H9 (cell line): ENCODE measurements around the gene SELENOW. TPM values are rescaled to one million over a fixed set of nuclear protein-coding genes. Genes with fewer than 3 reads are reported as not detected.

ENCODE experiments used
- DNase-seq: peaks from one replicate; pipeline ENCODE4 v3.0.0-alpha.2; 2017
- H2AFZ ChIP-seq: one replicate; pipeline ENCODE4 v1.6.1; 2013; ENCODE audit warnings: mild to moderate bottlenecking, low read length, control low read depth, moderate library complexity
- H2AK5ac ChIP-seq: 2 replicates; pipeline ENCODE4 v1.6.1; 2013; ENCODE audit warnings: low read length, control low read depth, mixed read lengths; ENCODE audit not compliant: insufficient read length
- H2BK120ac ChIP-seq: one replicate; pipeline ENCODE4 v1.6.1; 2013; ENCODE audit warnings: low read depth, mild to moderate bottlenecking, low read length, control low read depth, inconsistent platforms; ENCODE audit not compliant: poor library complexity, severe bottlenecking
- H2BK12ac ChIP-seq: 2 replicates; pipeline ENCODE4 v1.6.1; 2013; ENCODE audit warnings: low read length, control low read depth, mixed read lengths, low read depth; ENCODE audit not compliant: insufficient read length
- H2BK15ac ChIP-seq: 2 replicates; pipeline ENCODE4 v1.6.1; 2013; ENCODE audit warnings: low read depth, low read length, control low read depth
- H2BK20ac ChIP-seq: one replicate; pipeline ENCODE4 v1.6.1; 2013; ENCODE audit warnings: low read depth, mild to moderate bottlenecking, low read length, control low read depth, inconsistent platforms; ENCODE audit not compliant: poor library complexity, severe bottlenecking
- H2BK5ac ChIP-seq: 2 replicates; pipeline ENCODE4 v1.6.1; 2013; ENCODE audit warnings: low read length, control low read depth, mixed read lengths; ENCODE audit not compliant: insufficient read length
- H3K14ac ChIP-seq: 2 replicates; pipeline ENCODE4 v1.6.1; 2013; ENCODE audit warnings: low read length, control low read depth; ENCODE audit not compliant: insufficient read depth
- H3K18ac ChIP-seq: 2 replicates; pipeline ENCODE4 v1.6.1; 2013; ENCODE audit warnings: low read depth, mild to moderate bottlenecking, mixed read lengths, low read length, control low read depth; ENCODE audit not compliant: insufficient read length
- H3K23ac ChIP-seq: 2 replicates; pipeline ENCODE4 v1.6.1; 2013; ENCODE audit warnings: low read length, control low read depth, mixed read lengths, low read depth; ENCODE audit not compliant: insufficient read length
- H3K23me2 ChIP-seq: 2 replicates; pipeline ENCODE4 v1.6.1; 2013; ENCODE audit warnings: low read depth, mild to moderate bottlenecking, mixed read lengths, low read length, control low read depth; ENCODE audit not compliant: insufficient read length, poor library complexity, severe bottlenecking
- H3K27ac ChIP-seq: 2 replicates; pipeline ENCODE4 v1.5.1; 2013; ENCODE audit warnings: low read length, control low read depth, mixed read lengths, low read depth; ENCODE audit not compliant: insufficient read length
- H3K27me3 ChIP-seq: 2 replicates; pipeline ENCODE4 v1.6.1; 2013; ENCODE audit warnings: low read length, control low read depth, inconsistent platforms; ENCODE audit not compliant: insufficient read depth
- H3K4ac ChIP-seq: 2 replicates; pipeline ENCODE4 v1.6.1; 2013; ENCODE audit warnings: low read depth, mild to moderate bottlenecking, control low read depth, inconsistent platforms, low read length, moderate library complexity
- H3K4me1 ChIP-seq: 2 replicates; pipeline ENCODE4 v1.6.1; 2013; ENCODE audit warnings: low read length, control low read depth, inconsistent platforms; ENCODE audit not compliant: insufficient read depth
- H3K4me2 ChIP-seq: 2 replicates; pipeline ENCODE4 v1.6.1; 2013; ENCODE audit warnings: low read length, control low read depth, mixed read lengths; ENCODE audit not compliant: insufficient read length, insufficient read depth
- H3K56ac ChIP-seq: 2 replicates; pipeline ENCODE4 v1.6.1; 2013; ENCODE audit warnings: low read depth, mild to moderate bottlenecking, mixed read lengths, low read length, control low read depth; ENCODE audit not compliant: insufficient read length
- H3K79me1 ChIP-seq: 2 replicates; pipeline ENCODE4 v1.6.1; 2013; ENCODE audit warnings: low read depth, mild to moderate bottlenecking, moderate library complexity, low read length, control low read depth, inconsistent platforms; ENCODE audit not compliant: insufficient read depth, poor library complexity, severe bottlenecking
- H3K79me2 ChIP-seq: 2 replicates; pipeline ENCODE4 v1.6.1; 2013; ENCODE audit warnings: low read length, control low read depth, inconsistent platforms; ENCODE audit not compliant: insufficient read depth
- H3K9ac ChIP-seq: 2 replicates; pipeline ENCODE4 v1.6.1; 2013; ENCODE audit warnings: low read length, control low read depth, mixed read lengths; ENCODE audit not compliant: insufficient read length; ENCODE audit errors: extremely low read depth
- H3K9me3 ChIP-seq: one replicate; pipeline ENCODE4 v1.6.1; 2013; ENCODE audit warnings: low read depth, low read length, inconsistent platforms; ENCODE audit not compliant: control insufficient read depth
- H3T11ph ChIP-seq: one replicate; pipeline ENCODE4 v1.6.1; 2013; ENCODE audit warnings: mild to moderate bottlenecking, low read length, control low read depth, inconsistent platforms
- H4K20me1 ChIP-seq: one replicate; pipeline ENCODE4 v1.6.1; 2013; ENCODE audit not compliant: control insufficient read depth, insufficient read length, insufficient read depth
- H4K5ac ChIP-seq: 2 replicates; pipeline ENCODE4 v1.6.1; 2013; ENCODE audit warnings: low read depth, mild to moderate bottlenecking, mixed read lengths, low read length, control low read depth; ENCODE audit not compliant: insufficient read length
- H4K8ac ChIP-seq: replicated peaks from 2 replicates; pipeline ENCODE4 v1.6.1; 2013; ENCODE audit warnings: low read length, control low read depth, mixed read lengths, low read depth; ENCODE audit not compliant: insufficient read length
- H4K91ac ChIP-seq: 2 replicates; pipeline ENCODE4 v1.6.1; 2013; ENCODE audit warnings: low read depth, mild to moderate bottlenecking, moderate library complexity, mixed read lengths, low read length, control low read depth; ENCODE audit not compliant: insufficient read length
- H3K27ac Mint-ChIP-seq, 3 experiments: 2 replicates in 2 of 3; 3 replicates in 1 of 3; pipeline ENCODE4 v1.8.0; 2020 to 2021; ENCODE audit warnings: mixed read lengths in 3 of 3, mild to moderate bottlenecking in 1 of 3, moderate library complexity in 1 of 3
- H3K27me3 Mint-ChIP-seq: 2 replicates; pipeline ENCODE4 v1.8.0; 2021; ENCODE audit warnings: low read depth, mild to moderate bottlenecking, moderate library complexity, mixed read lengths
- H3K36me3 Mint-ChIP-seq, 3 experiments: 2 replicates in 2 of 3; 3 replicates in 1 of 3; pipeline ENCODE4 v1.8.0; 2020 to 2021; ENCODE audit warnings: low read depth in 3 of 3, mixed read lengths in 3 of 3; ENCODE audit not compliant: insufficient read depth in 1 of 3
- H3K4me1 Mint-ChIP-seq, 2 experiments: 2 replicates each; pipeline ENCODE4 v1.8.0; 2020; ENCODE audit warnings: mixed read lengths in 2 of 2
- H3K4me3 Mint-ChIP-seq, 2 experiments: 2 replicates in 1 of 2; 3 replicates in 1 of 2; pipeline ENCODE4 v1.8.0; 2020 to 2021; ENCODE audit warnings: mild to moderate bottlenecking in 2 of 2, mixed read lengths in 2 of 2, moderate library complexity in 1 of 2
- H3K9me3 Mint-ChIP-seq, 2 experiments: 2 replicates in 1 of 2; 3 replicates in 1 of 2; pipeline ENCODE4 v1.8.0; 2020; ENCODE audit warnings: mild to moderate bottlenecking in 2 of 2, mixed read lengths in 2 of 2, moderate library complexity in 1 of 2
- CTCF ChIP-seq: fragments of 200-600 bp; sonication (generic); conservative IDR thresholded peaks from 3 replicates; pipeline ENCODE4 v1.8.0; 2021; ENCODE audit warnings: antibody characterized with exemption, mild to moderate bottlenecking
- WGBS: extraction: QIAGEN DNeasy Blood & Tissue Kit; methylation state at CpG from one replicate; pipeline ENCODE4 v1.1.7; 2013; ENCODE audit warnings: missing lambda C conversion rate, low lambda C conversion rate, mixed read lengths; ENCODE audit not compliant: insufficient read length; ENCODE audit errors: extremely low coverage; 5-methylcytosine and 5-hydroxymethylcytosine counted together
- total RNA-seq: library from RNA; stranded (reverse); gene quantifications from 2 replicates; pipeline ENCODE4 v1.2.1, GENCODE V29; 2021

The SELENOW gene
- total RNA-seq, 1 experiment from 2014 or later = 388 TPM

- peaks cover 4 to 5% of the 10 kb centered on the region in 2 experiments for H3K4me1 Mint-ChIP-seq
- Histone ChIP-seq H2AK5ac (no peak overlapping the region), H3T11ph (no peak overlapping the region), H2BK12ac (no peak overlapping the region), H3K27me3 (no peaks in the 10 kb centered on the region), H3K79me1 (no peaks in the 10 kb centered on the region), H3K9me3 (no peaks in the 10 kb centered on the region), H3K9ac (no peak overlapping the region), H3K4me1 (no peaks in the 10 kb centered on the region), H4K5ac (no peak overlapping the region), H3K23ac (no peak overlapping the region), H2AFZ (no peak overlapping the region), H2BK5ac (no peak overlapping the region), H4K91ac (no peak overlapping the region), H2BK20ac (no peak overlapping the region), H3K4ac (no peak overlapping the region), H4K20me1 (no peaks in the 10 kb centered on the region), H3K79me2 (no peaks in the 10 kb centered on the region), H2BK120ac (no peak overlapping the region), H3K23me2 (no peaks in the 10 kb centered on the region), H3K27ac (no peak overlapping the region), H3K4me2 (no peak overlapping the region), H4K8ac (no peak overlapping the region), H3K14ac (no peak overlapping the region), H3K56ac (no peak overlapping the region), H3K18ac (no peak overlapping the region), H2BK15ac (no peak overlapping the region)
- no peak overlapping the region for H3K4me3 Mint-ChIP-seq
- peaks cover 30 to 38% (median 36%) of the 10 kb centered on the region in 3 experiments for H3K36me3 Mint-ChIP-seq
- H3K27ac Mint-ChIP-seq = no peak overlapping the region
- peaks cover 0 to 3% of the 10 kb centered on the region in 2 experiments; a peak in 1 of 5 replicates for H3K9me3 Mint-ChIP-seq
- no peak for TF ChIP-seq CTCF
- WGBS = no CpG with 5 or more reads among the region's 5 CpGs
- H3K27me3 Mint-ChIP-seq = no peaks in the 10 kb centered on the region
- DNase-seq = no peak
These were observed 17.9 kb upstream of the SELENOW start for GRCh38 chr19:47760632-47760999.
